ENCODE measurements around the gene DRC3.

The DRC3 gene

GRCh38 chr17:18045691-18046350 is 73.2 kb downstream of the DRC3 start:
- DNase-seq (ENCODE audit: low spot score): no peak

GRCh38 chr17:18055597-18055996 is 82.9 kb downstream of the DRC3 start:
- DNase-seq (ENCODE audit: low spot score): no peak

GRCh38 chr17:18056214-18056613 is 83.6 kb downstream of the DRC3 start:
- no peak for DNase-seq (ENCODE audit: low spot score)

- DNase-seq (ENCODE audit: low spot score): no peak
Observed at GRCh38 chr17:18059283-18059682, 86.6 kb downstream of the DRC3 start.

GRCh38 chr17:18064053-18064452 is 91.4 kb downstream of the DRC3 start:
- DNase-seq (ENCODE audit: low spot score): no peak

GRCh38 chr17:18065546-18065945 is 92.9 kb downstream of the DRC3 start:
- no peak for DNase-seq (ENCODE audit: low spot score)
